Adrenal gland (tissue), 12 donors: ENCODE measurements around the gene RBPJ. TPM values are rescaled to one million over a fixed set of nuclear protein-coding genes. Genes with fewer than 3 reads are reported as not detected.

Experiments used
- DNase-seq, 7 donors: peaks; one replicate each; pipeline ENCODE4 v3.0.0-alpha.2; 2019 to 2020
- H3K27ac ChIP-seq, 5 donors: fragments of 200-600 bp; sonication (generic) in 4 of 5; 1 replicate in 3 of 5; 2 replicates in 2 of 5; pipeline versions ENCODE4 v1.5.1 to v1.8.0; 2016 to 2020; ENCODE audit warnings: mild to moderate bottlenecking in 1 of 5
- H3K27me3 ChIP-seq: fragments of 200-600 bp; 2 replicates; pipeline ENCODE4 v1.8.0; 2021
- H3K36me3 ChIP-seq, 2 donors: fragments of 200-600 bp; replicated peaks in 1 of 2; 1 replicate in 1 of 2; 2 replicates in 1 of 2; pipeline versions ENCODE4 v1.5.1 to v1.8.0; 2018 to 2022
- H3K4me1 ChIP-seq, 2 donors: fragments of 200-600 bp; replicated peaks in 1 of 2; 1 replicate in 1 of 2; 2 replicates in 1 of 2; pipeline versions ENCODE4 v1.5.1 to v1.8.0; 2018 to 2021
- H3K4me3 ChIP-seq, 4 donors: fragments of 200-600 bp; sonication (generic) in 3 of 4; one replicate each; pipeline ENCODE4 v1.5.1; 2016 to 2018
- H3K9me3 ChIP-seq, 3 donors: fragments of 200-600 bp; sonication (generic) in 1 of 3; replicated peaks in 1 of 3; 1 replicate in 2 of 3; 2 replicates in 1 of 3; pipeline versions ENCODE4 v1.5.1 to v1.8.0; 2016 to 2021
- CTCF ChIP-seq, 6 experiments: fragments of 450-650 bp in 4 of 6; fragments of 200-600 bp in 2 of 6; sonication (generic) in 1 of 6; IDR thresholded peaks; 1 replicate in 5 of 6; 2 replicates in 1 of 6; pipeline versions ENCODE4 v1.5.1 to v1.8.0; 2016 to 2021; ENCODE audit warnings: antibody characterized with exemption in 6 of 6, mild to moderate bottlenecking in 2 of 6, moderate library complexity in 1 of 6
- POLR2A ChIP-seq, 2 donors: fragments of 450-650 bp; IDR thresholded peaks; one replicate each; pipeline ENCODE4 v1.6.1; 2017; ENCODE audit warnings: antibody characterized with exemption in 2 of 2, mild to moderate bottlenecking in 2 of 2, moderate library complexity in 1 of 2
- WGBS, 4 donors: extraction: QIAGEN DNeasy Blood & Tissue Kit in 2 of 4; methylation state at CpG; one replicate each; pipeline versions ENCODE4 v1.1.5 to v1.1.7; 2013 to 2017; 5-methylcytosine and 5-hydroxymethylcytosine counted together
- intact Hi-C, 2 donors: fragments of 100-400 bp; cut with DNase I; formaldehyde crosslinking; loops; one replicate each; pipeline versions ENCODE4 v1.14.1 to v1.15.0; 2022 to 2023
- polyA plus RNA-seq, 3 donors: library from polyadenylated mRNA; stranded (reverse); fragments of 200-250 nt in 2 of 3; fragments of 350-450 nt in 1 of 3; fragmentation: Illumina TruSeq in 1 of 3; extraction: RNeasy Lipid Tissue Mini Kit (QIAGEN cat#74804) in 1 of 3; gene quantifications; one replicate each; pipeline ENCODE4 v1.2.3, GENCODE V29; 2013 to 2014
- total RNA-seq, 9 donors: library from RNA; depleted of rRNA in 4 of 9; stranded (reverse); fragments of >200 nt in 4 of 9; fragments of 120-200 nt in 1 of 9; fragmentation: NEBNext Ultra II Directional in 1 of 9; extraction: Animal tissue kit (Norgen Biotek cat#: 25700) in 1 of 9; gene quantifications; one replicate each; pipeline versions ENCODE4 v1.1.0 to v1.2.4, GENCODE V29; 2013 to 2023
- donor health status: healthy with polysubstance abuse.
- donor health status: Bipolar disorder and iron deficiency.
- donor health status: DM: yes; HTN: yes; CAD: no.
- donor health status: DM: no; HTN: no; CAD: no.
- donor health status: DM: no; HTN: no; CAD: no.
- donor health status: DM: yes; HTN: yes; CAD: no.

The RBPJ gene
- total and polyA plus RNA-seq, 12 donors, result 23.4 to 76.1 (median 51.8) TPM

GRCh38 chr4:26406346-26406975 lies 85.6 kb downstream of the RBPJ start:
- no peaks in the 10 kb centered on the region for H3K27me3 ChIP-seq
- no peaks in the 10 kb centered on the region for H3K4me1 ChIP-seq
- H3K27ac ChIP-seq, result no peak overlapping the region
- intact Hi-C loops, result loop anchor here in 1 of 2 donors (10.0 kb wide), 1 partner anchor 322 kb away; no protein-coding TSS in a partner anchor
- no peak for DNase-seq
- 91 to 97% (median 95%) methylated on average over 4 of the region's 4 CpGs for WGBS, 4 donors
- no peaks in the 10 kb centered on the region for H3K36me3 ChIP-seq
- H3K4me3 ChIP-seq, result no peak overlapping the region
- TF ChIP-seq CTCF (IDR thresholded peaks at IDR 0.05), result no peak
- no peak for TF ChIP-seq POLR2A (IDR thresholded peaks at IDR 0.05)
- peaks cover 0 to 9% (median 9%) of the 10 kb centered on the region in 3 donors for H3K9me3 ChIP-seq

GRCh38 chr4:26407476-26407875 lies 86.7 kb downstream of the RBPJ start:
- Histone ChIP-seq H3K4me1 (peaks cover 0 to under 1% of the 10 kb centered on the region in 2 donors), H3K27me3 (no peaks in the 10 kb centered on the region), H3K27ac (no peak overlapping the region), H3K36me3 (no peaks in the 10 kb centered on the region), H3K4me3 (no peak overlapping the region), H3K9me3 (peaks cover 0 to 9% (median 9%) of the 10 kb centered on the region in 3 donors)
- TF ChIP-seq POLR2A (IDR thresholded peaks at IDR 0.05) (no peak), CTCF (IDR thresholded peaks at IDR 0.05) (no peak)
- no peak for DNase-seq
- intact Hi-C loops, result loop anchor here in 1 of 2 donors (10.0 kb wide), 1 partner anchor 323 kb away; no protein-coding TSS in a partner anchor
- WGBS, 4 donors, result 96 to 99% (median 98%) methylated on average over 1 of the region's 1 CpG

- peaks cover 0 to 6% of the 10 kb centered on the region in 2 donors for H3K36me3 ChIP-seq
- H3K4me1 ChIP-seq, result peaks cover 0 to 7% of the 10 kb centered on the region in 2 donors
- peak in 4 of 7 donors; percentile 21 to 57 (median 46) for DNase-seq
- no peak overlapping the region for H3K27ac ChIP-seq
- TF ChIP-seq POLR2A (IDR thresholded peaks at IDR 0.05) (no peak), CTCF (IDR thresholded peaks at IDR 0.05) (peak; percentile 40 to 83 (median 69))
- 3 to 8% (median 4%) methylated on average over 2 of the region's 2 CpGs for WGBS, 4 donors
- H3K4me3 ChIP-seq, result no peak overlapping the region
- H3K27me3 ChIP-seq, result no peaks in the 10 kb centered on the region
- intact Hi-C loops, result loop anchor here (5.0 to 10.0 kb wide), 4 partner anchors 78 to 426 kb away; no protein-coding TSS in a partner anchor
- peaks cover 0 to 9% (median 7%) of the 10 kb centered on the region in 3 donors for H3K9me3 ChIP-seq
Observed at GRCh38 chr4:26410385-26411293, 89.8 kb downstream of the RBPJ start.
